ENCODE data around the gene SELENOM.
"Not testable (repeated sequence)": the region's sequence is repeated elsewhere in the genome, so short reads cannot be mapped to it uniquely, and the experiment has no call there.

The SELENOM gene

DNA sequence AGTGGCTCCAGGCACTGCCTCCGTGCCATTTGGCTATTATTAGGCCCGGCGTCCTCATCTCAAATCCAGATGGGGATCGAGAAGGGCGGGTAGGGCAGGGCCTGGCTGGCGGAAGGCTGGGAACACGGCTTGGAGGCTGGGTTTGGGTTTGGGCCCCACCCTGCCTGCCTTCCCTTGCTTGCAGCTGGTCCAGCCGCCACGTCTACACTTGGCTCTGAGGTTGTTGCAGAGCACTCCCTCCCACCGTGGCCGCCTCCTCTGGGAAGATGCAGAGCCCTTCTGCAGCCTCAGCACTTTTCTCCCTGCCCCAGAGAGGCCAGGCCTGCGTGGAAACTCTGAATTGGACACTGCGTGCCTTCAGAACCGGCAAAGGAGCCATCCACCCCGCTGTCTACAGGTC lies 31.4 kb downstream of the SELENOM start:
- peak; percentile 41 for DNase-seq (ENCODE audit: low read depth)

GRCh38 chr22:31073545-31074145 lies 33.7 kb downstream of the SELENOM start:
- not testable (repeated sequence) for DNase-seq (ENCODE audit: low read depth)

DNA sequence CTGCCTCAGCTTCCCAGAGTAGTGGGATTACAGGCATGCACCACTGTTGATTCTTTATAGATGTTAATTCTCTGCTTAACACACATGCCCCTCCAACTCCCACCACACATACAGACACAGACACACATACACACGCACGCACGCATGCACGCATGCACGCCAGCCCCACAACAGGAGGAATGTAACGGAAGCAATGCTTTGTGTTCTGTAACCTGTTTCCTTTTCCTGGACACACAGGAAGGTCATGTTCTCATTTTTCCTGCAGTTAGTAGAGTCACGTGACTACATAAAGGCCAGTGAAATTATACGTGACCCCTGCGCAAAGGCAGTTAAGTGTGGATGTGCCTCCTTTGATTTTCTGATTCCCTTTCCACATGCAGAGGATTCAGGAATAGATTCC lies 34.2 kb downstream of the SELENOM start:
- DNase-seq (ENCODE audit: low read depth): not testable (repeated sequence)

- DNase-seq (ENCODE audit: low read depth): not testable (repeated sequence)
Observed at GRCh38 chr22:31069691-31070314, 37.6 kb downstream of the SELENOM start.

GRCh38 chr22:31068970-31069369 lies 38.4 kb downstream of the SELENOM start:
- no peak for DNase-seq (ENCODE audit: low read depth)

DNA sequence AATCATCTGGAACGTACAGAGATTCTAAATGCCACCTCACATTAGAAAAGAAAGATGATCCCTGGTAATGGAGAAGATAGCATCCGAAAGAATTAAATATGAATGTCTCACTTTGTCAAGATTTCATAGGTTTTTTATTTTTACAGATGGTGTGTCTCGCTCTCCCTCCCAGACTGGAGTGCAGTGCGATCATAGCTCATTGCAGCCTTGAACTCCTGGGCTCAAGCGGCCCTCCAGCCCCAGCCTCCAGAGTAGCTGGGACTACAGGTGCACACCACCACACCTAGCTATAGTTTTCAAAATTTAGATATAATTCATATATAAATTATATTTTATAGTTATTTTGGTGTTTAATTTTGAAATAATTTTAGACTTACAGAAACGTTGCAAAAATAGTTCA lies 43.0 kb downstream of the SELENOM start:
- DNase-seq (ENCODE audit: low read depth): no peak

GRCh38 chr22:31062566-31063230 lies 44.7 kb downstream of the SELENOM start:
- peak; percentile 30 for DNase-seq (ENCODE audit: low read depth)

- not testable (repeated sequence) for DNase-seq (ENCODE audit: low read depth)
Observed at GRCh38 chr22:31059663-31060062, 47.7 kb downstream of the SELENOM start.

DNA sequence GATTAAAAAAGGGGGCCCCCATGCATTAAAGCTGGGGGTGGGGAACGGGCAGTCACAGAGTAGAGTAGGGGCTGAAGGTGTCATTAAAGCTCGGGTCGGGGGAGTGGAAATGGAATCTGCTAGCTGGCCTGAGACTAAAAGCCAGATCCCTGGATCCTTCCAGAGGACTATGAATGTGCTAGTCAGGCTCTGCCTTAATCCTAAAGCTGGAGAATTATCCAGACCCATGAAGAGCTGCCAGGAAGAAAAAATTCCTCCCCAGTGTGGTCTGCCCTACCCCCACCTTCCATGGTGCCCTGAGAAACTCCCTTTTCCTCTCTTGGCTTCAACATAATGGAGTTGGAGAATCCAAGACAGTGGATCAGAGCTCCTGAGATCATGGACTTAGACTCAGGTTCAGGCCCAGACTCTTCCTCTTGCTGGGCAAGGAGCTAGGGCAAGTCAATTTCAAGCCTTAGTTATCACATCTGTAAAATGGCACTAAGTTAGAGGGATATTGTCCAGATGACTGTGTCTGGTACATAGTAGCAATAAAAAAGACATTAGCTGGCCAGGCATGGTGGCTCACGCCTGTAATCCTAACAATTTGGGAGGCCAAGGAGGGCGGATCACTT lies 50.3 kb downstream of the SELENOM start:
- DNase-seq (ENCODE audit: low read depth): no peak

- DNase-seq (ENCODE audit: low read depth): peak; percentile 100
Observed at GRCh38 chr22:31055635-31056159, 51.7 kb downstream of the SELENOM start.

GRCh38 chr22:31055117-31055634 lies 52.2 kb downstream of the SELENOM start:
- no peak for DNase-seq (ENCODE audit: low read depth)
